Duodenal mucosa (tissue), 2 donors: ENCODE measurements around the gene SLC35E4.

Experiments used
- H3K27ac ChIP-seq: one replicate; pipeline ENCODE4 v1.7.0; 2013; ENCODE audit warnings: low read depth, low read length
- H3K27me3 ChIP-seq, 2 donors: one replicate each; pipeline ENCODE4 v1.7.0; 2013; ENCODE audit warnings: low read length in 2 of 2, control low read depth in 1 of 2; ENCODE audit not compliant: insufficient read depth in 2 of 2, control insufficient read depth in 1 of 2
- H3K36me3 ChIP-seq, 2 donors: one replicate each; pipeline ENCODE4 v1.7.0; 2013; ENCODE audit warnings: low read length in 2 of 2, control low read depth in 1 of 2; ENCODE audit not compliant: insufficient read depth in 2 of 2, control insufficient read depth in 1 of 2
- H3K4me1 ChIP-seq, 2 donors: one replicate each; pipeline ENCODE4 v1.7.0; 2013; ENCODE audit warnings: low read length in 2 of 2, control low read depth in 1 of 2; ENCODE audit not compliant: insufficient read depth in 2 of 2, control insufficient read depth in 1 of 2
- H3K4me3 ChIP-seq, 2 donors: one replicate each; pipeline ENCODE4 v1.7.0; 2013; ENCODE audit warnings: low read length in 2 of 2, low read depth in 1 of 2
- H3K9ac ChIP-seq, 2 donors: one replicate each; pipeline ENCODE4 v1.7.0; 2013; ENCODE audit warnings: low read length in 2 of 2, low read depth in 1 of 2
- H3K9me3 ChIP-seq, 2 donors: one replicate each; pipeline ENCODE4 v1.7.0; 2013; ENCODE audit warnings: low read length in 2 of 2, control low read depth in 1 of 2; ENCODE audit not compliant: control insufficient read depth in 1 of 2

The SLC35E4 gene

DNA sequence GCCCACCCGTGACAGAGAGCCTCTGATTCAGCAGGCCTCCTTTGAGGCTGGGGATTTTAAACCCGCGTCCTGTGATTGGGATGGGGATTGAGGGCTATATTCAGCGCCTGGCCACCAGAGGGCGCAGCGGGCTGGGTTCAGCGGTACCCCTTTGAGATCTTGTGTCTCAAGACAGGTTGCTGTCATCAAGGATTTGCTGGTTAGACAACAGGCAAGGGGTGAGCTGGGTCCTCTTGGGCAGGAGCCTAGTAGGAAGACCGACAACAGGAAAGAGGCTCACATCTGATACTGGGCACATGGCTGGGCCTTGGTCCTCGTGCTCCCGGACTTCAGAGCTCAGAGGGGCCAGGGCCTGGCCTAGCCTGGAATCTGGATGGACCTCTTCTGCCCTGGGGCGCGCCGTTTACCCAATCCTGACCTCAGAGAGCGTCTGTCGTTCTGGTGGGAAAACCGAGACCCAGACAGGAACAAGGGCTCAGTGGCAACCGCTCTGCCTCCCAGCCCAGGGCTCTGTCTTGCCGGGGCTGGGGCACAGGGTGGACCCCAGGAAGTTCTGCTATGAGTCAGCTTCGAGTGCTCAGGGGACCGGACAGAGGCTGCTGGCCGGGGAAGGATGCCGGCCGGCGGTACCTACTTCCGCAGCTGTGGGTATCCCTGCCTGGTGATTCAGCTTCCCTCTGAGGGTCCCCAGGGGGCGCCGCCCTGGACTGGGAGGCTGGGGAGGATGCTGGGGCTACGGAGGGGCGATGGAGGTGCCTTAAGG, 929 bp upstream of the SLC35E4 start:
- no peaks in the 10 kb centered on the region for H3K36me3 ChIP-seq

DNA sequence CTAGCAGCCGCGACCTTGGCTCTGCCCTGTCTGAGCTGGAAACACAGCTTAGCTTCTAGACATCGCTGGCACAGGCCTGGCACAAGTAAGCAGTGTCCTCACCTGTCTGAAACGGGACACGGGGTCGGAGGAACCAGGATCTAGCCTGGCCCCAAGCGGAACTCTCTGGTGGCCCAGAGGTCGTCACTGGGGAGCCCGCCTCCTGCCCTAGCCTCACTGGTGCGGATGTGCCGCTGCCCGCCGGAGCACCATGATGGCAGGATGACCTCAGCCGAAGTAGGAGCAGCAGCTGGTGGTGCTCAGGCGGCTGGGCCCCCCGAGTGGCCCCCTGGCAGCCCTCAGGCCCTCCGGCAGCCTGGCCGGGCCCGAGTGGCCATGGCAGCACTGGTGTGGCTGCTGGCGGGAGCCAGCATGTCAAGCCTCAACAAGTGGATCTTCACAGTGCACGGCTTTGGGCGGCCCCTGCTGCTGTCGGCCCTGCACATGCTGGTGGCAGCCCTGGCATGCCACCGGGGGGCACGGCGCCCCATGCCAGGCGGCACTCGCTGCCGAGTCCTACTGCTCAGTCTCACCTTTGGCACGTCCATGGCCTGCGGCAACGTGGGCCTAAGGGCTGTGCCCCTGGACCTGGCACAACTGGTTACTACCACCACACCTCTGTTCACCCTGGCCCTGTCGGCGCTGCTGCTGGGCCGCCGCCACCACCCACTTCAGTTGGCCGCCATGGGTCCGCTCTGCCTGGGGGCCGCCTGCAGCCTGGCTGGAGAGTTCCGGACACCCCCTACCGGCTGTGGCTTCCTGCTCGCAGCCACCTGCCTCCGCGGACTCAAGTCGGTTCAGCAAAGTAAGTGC, 871 bp downstream of the SLC35E4 start:
- Histone ChIP-seq H3K4me1 (peaks cover 14 to 29% of the 10 kb centered on the region in 2 donors), H3K9ac (peak overlapping the region; percentile 76 to 88), H3K36me3 (no peaks in the 10 kb centered on the region), H3K27ac (no peak overlapping the region), H3K27me3 (no peaks in the 10 kb centered on the region), H3K4me3 (peak overlapping the region; percentile 74 to 89), H3K9me3 (no peaks in the 10 kb centered on the region)

More for the DNA sequence above, 929 bp upstream of the SLC35E4 start:
- peaks cover 14 to 29% of the 10 kb centered on the region in 2 donors for H3K4me1 ChIP-seq
- H3K27me3 ChIP-seq = no peaks in the 10 kb centered on the region
- H3K9ac ChIP-seq = peak overlapping the region; percentile 35 to 47
- H3K27ac ChIP-seq = peak overlapping the region; percentile 83
- H3K9me3 ChIP-seq = no peaks in the 10 kb centered on the region
- peak overlapping the region; percentile 44 to 52 for H3K4me3 ChIP-seq

- Histone ChIP-seq H3K9me3 (no peaks in the 10 kb centered on the region), H3K36me3 (no peaks in the 10 kb centered on the region), H3K27me3 (no peaks in the 10 kb centered on the region), H3K27ac (no peak overlapping the region), H3K4me1 (peaks cover 14 to 29% of the 10 kb centered on the region in 2 donors), H3K4me3 (no peak overlapping the region), H3K9ac (no peak overlapping the region)
Measured at GRCh38 chr22:30637701-30638114, 2.1 kb downstream of the SLC35E4 start.

- H3K9ac ChIP-seq = no peak overlapping the region
- H3K27ac ChIP-seq = no peak overlapping the region
- no peaks in the 10 kb centered on the region for H3K36me3 ChIP-seq
- H3K9me3 ChIP-seq = no peaks in the 10 kb centered on the region
- H3K4me1 ChIP-seq = peaks cover 14 to 16% of the 10 kb centered on the region in 2 donors
- H3K27me3 ChIP-seq = no peaks in the 10 kb centered on the region
- no peak overlapping the region for H3K4me3 ChIP-seq
Measured at GRCh38 chr22:30640361-30640760, 4.8 kb downstream of the SLC35E4 start.

DNA sequence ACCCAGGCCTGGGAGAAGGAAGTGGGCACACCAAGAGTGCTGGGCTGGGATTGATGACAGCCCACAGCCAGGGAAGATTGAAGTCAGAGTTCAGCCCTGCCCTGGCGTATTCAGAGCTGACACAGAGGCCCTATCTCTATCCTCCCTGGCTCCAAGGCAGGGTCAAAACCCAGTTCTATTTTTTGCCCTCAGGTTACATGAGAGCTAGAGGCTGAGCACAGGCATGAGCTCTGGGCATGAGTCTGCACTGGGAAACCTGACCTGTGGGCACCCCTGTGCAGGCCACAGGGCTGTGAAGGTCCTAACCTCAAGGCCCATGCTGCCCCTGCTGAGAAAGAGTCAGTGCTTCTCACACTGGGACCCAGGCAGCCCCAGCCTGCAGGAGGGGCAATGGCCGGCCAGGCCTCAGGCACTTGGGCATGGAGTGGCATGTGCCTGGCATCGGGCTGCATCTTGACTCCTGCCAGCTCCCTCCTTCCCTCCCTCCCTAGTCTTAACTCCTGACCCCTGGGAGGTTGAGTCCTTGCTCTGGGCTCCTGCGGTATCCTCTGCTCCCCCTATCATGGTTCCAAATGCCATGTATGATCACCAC, 5.4 kb downstream of the SLC35E4 start:
- H3K27ac ChIP-seq = no peak overlapping the region
- peaks cover 12 to 13% of the 10 kb centered on the region in 2 donors for H3K4me1 ChIP-seq
- H3K9me3 ChIP-seq = no peaks in the 10 kb centered on the region
- H3K27me3 ChIP-seq = no peaks in the 10 kb centered on the region
- H3K36me3 ChIP-seq = no peaks in the 10 kb centered on the region
- H3K9ac ChIP-seq = no peak overlapping the region
- H3K4me3 ChIP-seq = no peak overlapping the region

DNA sequence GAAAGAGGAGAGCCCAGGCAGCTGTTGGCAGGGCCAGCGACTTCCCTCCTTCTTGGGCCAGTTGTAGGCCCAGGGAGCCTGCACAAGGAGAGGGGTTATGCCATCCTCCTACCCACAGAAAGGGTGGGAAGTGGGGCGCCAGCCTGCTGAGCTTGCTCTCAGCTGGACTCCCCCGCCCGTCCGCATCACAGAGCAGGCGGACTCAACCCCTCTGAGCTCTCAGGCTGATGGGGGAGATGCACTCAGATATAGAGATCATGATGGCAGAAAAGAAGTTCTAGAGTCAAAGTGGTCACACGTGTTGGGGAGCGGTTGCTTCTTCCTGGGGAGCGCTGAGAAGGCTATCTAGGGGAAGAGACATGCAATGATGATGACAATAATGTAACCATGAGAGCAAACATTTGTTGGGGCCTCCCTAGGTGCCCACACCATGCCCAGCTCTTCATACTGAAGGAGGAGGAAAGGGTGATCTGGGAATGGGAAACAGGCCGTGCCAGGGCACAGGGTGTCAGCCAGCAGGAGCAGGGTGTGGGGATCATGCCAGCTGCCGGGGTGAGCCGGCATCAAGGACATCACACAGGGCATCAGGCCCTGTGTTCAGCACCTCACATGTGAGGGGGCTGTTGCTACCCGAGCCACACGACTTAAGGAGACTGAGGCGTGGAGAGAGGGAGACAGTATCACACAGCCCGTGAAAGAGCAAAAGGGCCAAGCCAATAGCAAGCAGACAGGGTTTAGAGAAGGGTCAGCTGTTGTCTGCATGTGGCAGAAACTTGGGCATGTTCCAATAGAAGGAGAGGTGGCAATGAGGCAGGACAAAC, 7.7 kb downstream of the SLC35E4 start:
- H3K4me3 ChIP-seq = no peak overlapping the region
- no peaks in the 10 kb centered on the region for H3K4me1 ChIP-seq
- no peaks in the 10 kb centered on the region for H3K36me3 ChIP-seq
- H3K27ac ChIP-seq = no peak overlapping the region
- H3K27me3 ChIP-seq = no peaks in the 10 kb centered on the region
- H3K9me3 ChIP-seq = no peaks in the 10 kb centered on the region
- H3K9ac ChIP-seq = no peak overlapping the region

- H3K9ac ChIP-seq = no peak overlapping the region
Measured at GRCh38 chr22:30646518-30647160, 11.1 kb downstream of the SLC35E4 start.

DNA sequence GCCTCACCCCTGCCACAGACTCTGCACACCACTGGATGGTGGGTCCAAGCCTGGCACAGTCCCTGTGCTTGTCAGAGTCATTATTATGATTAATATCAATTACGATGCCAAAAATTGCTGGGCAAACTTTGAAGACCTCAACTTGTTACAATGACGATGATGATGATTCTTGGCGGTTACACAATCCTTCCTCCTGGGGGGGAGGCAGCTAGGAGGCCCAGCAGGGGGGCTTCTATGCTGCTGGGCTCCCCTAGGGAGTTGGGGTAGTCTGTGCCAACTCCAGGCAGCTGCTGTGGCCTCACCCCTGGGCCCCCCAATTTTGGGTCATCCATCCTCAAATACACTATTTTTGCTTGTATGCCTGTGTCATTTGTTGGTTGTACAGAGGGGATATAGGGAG, 12.0 kb downstream of the SLC35E4 start:
- Histone ChIP-seq H3K9me3 (no peaks in the 10 kb centered on the region), H3K4me1 (peaks cover 0 to 12% of the 10 kb centered on the region in 2 donors), H3K27ac (no peak overlapping the region), H3K9ac (no peak overlapping the region), H3K27me3 (no peaks in the 10 kb centered on the region), H3K4me3 (no peak overlapping the region), H3K36me3 (no peaks in the 10 kb centered on the region)

More at GRCh38 chr22:30646518-30647160, 11.1 kb downstream of the SLC35E4 start:
- Histone ChIP-seq H3K27ac (no peak overlapping the region), H3K27me3 (no peaks in the 10 kb centered on the region), H3K9me3 (no peaks in the 10 kb centered on the region), H3K4me1 (peaks cover 0 to 12% of the 10 kb centered on the region in 2 donors), H3K36me3 (no peaks in the 10 kb centered on the region), H3K4me3 (no peak overlapping the region)

DNA sequence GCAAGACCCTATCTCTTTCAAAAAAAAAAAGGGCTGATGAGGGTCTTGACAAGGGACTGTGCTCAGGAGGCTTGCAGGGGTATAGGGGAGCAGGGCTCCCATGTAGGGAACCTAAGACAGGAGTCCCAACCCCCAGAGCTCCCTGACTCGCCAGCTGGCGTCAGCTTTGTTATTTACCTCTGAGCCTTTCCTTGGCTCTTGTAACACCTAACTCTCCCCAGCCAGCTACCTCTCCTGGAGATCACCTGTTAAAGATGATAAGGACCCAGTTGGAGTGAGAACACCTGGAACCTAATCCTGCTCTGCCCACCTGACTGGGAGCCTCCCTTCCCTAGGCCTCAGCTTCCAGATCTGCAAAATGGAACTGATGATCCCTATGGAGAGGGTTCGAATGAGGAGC, 13.2 kb downstream of the SLC35E4 start:
- no peaks in the 10 kb centered on the region for H3K27me3 ChIP-seq
- no peak overlapping the region for H3K9ac ChIP-seq
- H3K27ac ChIP-seq = no peak overlapping the region
- H3K36me3 ChIP-seq = no peaks in the 10 kb centered on the region
- peaks cover 0 to 12% of the 10 kb centered on the region in 2 donors for H3K4me1 ChIP-seq
- H3K9me3 ChIP-seq = no peaks in the 10 kb centered on the region
- no peak overlapping the region for H3K4me3 ChIP-seq
